Epithelial cell of esophagus (primary cell): ENCODE measurements around the gene RIN3.

ENCODE experiments used
- DNase-seq: peaks from one replicate; pipeline ENCODE4 v3.0.0; 2010; ENCODE audit warnings: low read depth
- H3K4me3 ChIP-seq: 2 replicates; pipeline ENCODE4 v1.5.1; 2011; ENCODE audit warnings: mild to moderate bottlenecking, low read length, control low read depth
- CTCF ChIP-seq: IDR thresholded peaks from 2 replicates; pipeline ENCODE4 v1.5.1; 2011; ENCODE audit warnings: low read depth, mild to moderate bottlenecking, low read length, control low read depth, inconsistent platforms; ENCODE audit not compliant: insufficient read depth; ENCODE audit errors: missing control alignments

Gene RIN3

GRCh38 chr14:92658684-92659083 lies 145.1 kb downstream of the RIN3 start:
- no peak overlapping the region for H3K4me3 ChIP-seq
- TF ChIP-seq CTCF: no peak
- peak; percentile 15 for DNase-seq

DNA sequence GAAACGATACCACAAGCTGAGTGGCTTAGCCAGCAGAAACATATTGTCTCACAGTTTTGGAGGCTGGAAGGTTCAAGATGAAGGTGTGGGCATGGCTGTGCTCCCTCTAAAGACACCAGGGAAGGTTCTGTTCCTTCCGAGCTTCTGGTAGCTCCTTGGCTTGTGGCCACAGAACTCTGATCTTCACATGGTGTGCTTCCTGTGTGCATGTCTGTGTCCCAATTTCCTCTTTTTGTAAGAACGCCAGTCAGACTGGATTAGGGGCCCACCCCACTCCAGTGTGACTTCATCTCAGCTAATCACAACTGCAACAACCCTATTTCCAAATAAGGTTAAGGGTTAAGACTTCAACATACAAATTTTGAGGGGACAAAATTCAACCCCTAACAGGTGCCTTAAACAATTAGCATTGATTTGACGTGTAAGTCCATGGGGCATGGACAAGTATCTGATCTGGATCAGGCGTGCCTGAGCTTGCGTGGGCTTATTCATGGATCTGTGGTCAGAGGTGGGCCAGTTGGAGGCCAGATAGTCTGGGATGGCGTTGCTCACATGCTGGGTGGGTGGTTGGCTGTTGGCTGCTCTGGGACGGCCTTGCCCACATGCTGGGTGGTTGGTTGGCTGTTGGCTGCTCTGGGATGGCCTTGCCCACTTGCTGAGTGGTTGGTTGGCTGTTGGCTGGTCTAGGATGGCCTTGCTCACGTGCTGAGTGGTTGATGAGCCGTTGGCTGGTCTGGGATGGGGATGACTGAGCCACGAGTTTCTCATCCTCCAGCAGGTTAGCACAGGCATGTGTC lies 146.4 kb downstream of the RIN3 start:
- H3K4me3 ChIP-seq: no peak overlapping the region
- peak; percentile 81 for DNase-seq
- no peak for TF ChIP-seq CTCF

- DNase-seq: no peak
- H3K4me3 ChIP-seq: no peak overlapping the region
- no peak for TF ChIP-seq CTCF
Observed at GRCh38 chr14:92660571-92660970, 147.0 kb downstream of the RIN3 start.

GRCh38 chr14:92663049-92663448 lies 149.5 kb downstream of the RIN3 start:
- DNase-seq: no peak
- H3K4me3 ChIP-seq: no peak overlapping the region
- TF ChIP-seq CTCF: no peak

- no peak overlapping the region for H3K4me3 ChIP-seq
- DNase-seq: no peak
- TF ChIP-seq CTCF: no peak
Observed at GRCh38 chr14:92665661-92666110, 152.1 kb downstream of the RIN3 start.

- DNase-seq: no peak
- H3K4me3 ChIP-seq: no peak overlapping the region
- no peak for TF ChIP-seq CTCF
Observed at GRCh38 chr14:92666251-92666650, 152.7 kb downstream of the RIN3 start.
